ENCODE measurements around the gene MAPK9. TPM values are rescaled to one million over a fixed set of nuclear protein-coding genes. Genes with fewer than 3 reads are reported as not detected.

The MAPK9 gene
- total and polyA plus RNA-seq, 2 experiments from 2014 or later, result 22.5 to 23.7 TPM

GRCh38 chr5:180208038-180208434, 83.8 kb downstream of the MAPK9 start:
- no peaks in the 10 kb centered on the region for H4K20me1 ChIP-seq (ENCODE audit: insufficient read depth)
- no peaks in the 10 kb centered on the region for H3F3A ChIP-seq (ENCODE audit: insufficient read depth)
- no peak overlapping the region for H3K4me3 ChIP-seq
- TF ChIP-seq EZH2phosphoT487 (IDR thresholded peaks at IDR 0.05; ENCODE audit: insufficient read depth, low read depth) (no peak), EZH2 (IDR thresholded peaks at IDR 0.05; ENCODE audit: insufficient read depth, poor library complexity, severe bottlenecking) (no peak)
- no peaks in the 10 kb centered on the region for H3K79me2 ChIP-seq (ENCODE audit: insufficient read depth)
- no peaks in the 10 kb centered on the region for H3K36me3 ChIP-seq (ENCODE audit: low read depth)
- H3K9me2 ChIP-seq (ENCODE audit: insufficient read depth), result no peaks in the 10 kb centered on the region
- H3K4me1 ChIP-seq (ENCODE audit: insufficient read depth), result no peaks in the 10 kb centered on the region
- H2AFZ ChIP-seq, result no peak overlapping the region
- H3K4me2 ChIP-seq (ENCODE audit: unreplicated experiment), result no peak overlapping the region
- in situ Hi-C loops (cut with MboI), result no loop called here
- H3K9me3 ChIP-seq (ENCODE audit: low read depth), result no peaks in the 10 kb centered on the region
- WGBS, 2 experiments (ENCODE audit: low coverage in 1 of 2, low lambda C conversion rate in 2 of 2, missing lambda C conversion rate in 2 of 2), result 14 to 15% methylated on average over 14 of the region's 14 CpGs
- H3K27me3 ChIP-seq (replicated peaks; ENCODE audit: insufficient read depth), result peaks cover 14% of the 10 kb centered on the region
- no peak overlapping the region for H3K9ac ChIP-seq
- DNase-seq, result no peak
- no peak overlapping the region for H3K27ac ChIP-seq

DNA sequence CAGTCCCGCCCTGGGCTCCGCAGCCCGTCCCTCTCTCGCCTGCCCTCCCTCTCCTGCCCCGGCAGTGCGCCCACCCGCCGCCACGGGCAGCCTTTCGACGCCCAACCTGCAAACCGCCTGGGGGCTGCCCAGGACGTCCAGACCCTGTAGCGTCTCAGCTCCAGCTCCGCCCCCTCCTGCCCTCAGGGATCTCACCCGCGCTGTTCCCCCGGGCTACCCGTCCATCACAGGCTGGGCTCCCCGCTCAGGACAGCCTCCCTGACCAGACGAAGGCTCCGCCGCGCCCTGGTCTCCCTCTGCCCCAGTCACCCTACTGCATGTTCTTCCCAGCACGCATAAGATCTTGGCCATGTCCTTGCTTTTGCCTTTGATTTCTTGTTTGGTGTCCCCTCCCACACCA, 84.3 kb downstream of the MAPK9 start:
- H2AFZ ChIP-seq, result no peak overlapping the region
- H3K27ac ChIP-seq, result no peak overlapping the region

GRCh38 chr5:180206993-180207392, 84.9 kb downstream of the MAPK9 start:
- WGBS, 2 experiments (ENCODE audit: low coverage in 1 of 2, low lambda C conversion rate in 2 of 2, missing lambda C conversion rate in 2 of 2), result 72 to 74% methylated on average over 11 of the region's 11 CpGs
- H3K4me3 ChIP-seq, result no peak overlapping the region
- H3K79me2 ChIP-seq (ENCODE audit: insufficient read depth), result no peaks in the 10 kb centered on the region
- no peaks in the 10 kb centered on the region for H4K20me1 ChIP-seq (ENCODE audit: insufficient read depth)
- H3K9me3 ChIP-seq (ENCODE audit: low read depth), result no peaks in the 10 kb centered on the region
- DNase-seq, result no peak
- peaks cover 14% of the 10 kb centered on the region for H3K27me3 ChIP-seq (replicated peaks; ENCODE audit: insufficient read depth)
- H3K27ac ChIP-seq, result no peak overlapping the region
- no peak overlapping the region for H3K9ac ChIP-seq
- H3K36me3 ChIP-seq (ENCODE audit: low read depth), result no peaks in the 10 kb centered on the region
- no peak overlapping the region for H3K4me2 ChIP-seq (ENCODE audit: unreplicated experiment)
- H3K9me2 ChIP-seq (ENCODE audit: insufficient read depth), result no peaks in the 10 kb centered on the region
- in situ Hi-C loops (cut with MboI), result no loop called here
- no peaks in the 10 kb centered on the region for H3F3A ChIP-seq (ENCODE audit: insufficient read depth)
- TF ChIP-seq EZH2phosphoT487 (IDR thresholded peaks at IDR 0.05; ENCODE audit: insufficient read depth, low read depth), result no peak
- TF ChIP-seq EZH2 (IDR thresholded peaks at IDR 0.05; ENCODE audit: insufficient read depth, poor library complexity, severe bottlenecking), result no peak
- H3K4me1 ChIP-seq (ENCODE audit: insufficient read depth), result no peaks in the 10 kb centered on the region
- no peak overlapping the region for H2AFZ ChIP-seq

More for the DNA sequence above, 84.3 kb downstream of the MAPK9 start:
- Histone ChIP-seq H3F3A (ENCODE audit: insufficient read depth) (no peaks in the 10 kb centered on the region), H3K9ac (no peak overlapping the region), H3K79me2 (ENCODE audit: insufficient read depth) (no peaks in the 10 kb centered on the region), H3K4me1 (ENCODE audit: insufficient read depth) (no peaks in the 10 kb centered on the region), H3K27me3 (replicated peaks; ENCODE audit: insufficient read depth) (peaks cover 14% of the 10 kb centered on the region), H3K9me2 (ENCODE audit: insufficient read depth) (no peaks in the 10 kb centered on the region), H3K9me3 (ENCODE audit: low read depth) (no peaks in the 10 kb centered on the region), H4K20me1 (ENCODE audit: insufficient read depth) (no peaks in the 10 kb centered on the region), H3K4me2 (ENCODE audit: unreplicated experiment) (no peak overlapping the region), H3K4me3 (no peak overlapping the region), H3K36me3 (ENCODE audit: low read depth) (no peaks in the 10 kb centered on the region)
- WGBS, 2 experiments (ENCODE audit: low coverage in 1 of 2, low lambda C conversion rate in 2 of 2, missing lambda C conversion rate in 2 of 2), result 31 to 38% methylated on average over 17 to 25 of the region's 25 CpGs
- in situ Hi-C loops (cut with MboI), result no loop called here
- DNase-seq, result no peak
- TF ChIP-seq EZH2phosphoT487 (IDR thresholded peaks at IDR 0.05; ENCODE audit: insufficient read depth, low read depth) (no peak), EZH2 (IDR thresholded peaks at IDR 0.05; ENCODE audit: insufficient read depth, poor library complexity, severe bottlenecking) (no peak)

DNA sequence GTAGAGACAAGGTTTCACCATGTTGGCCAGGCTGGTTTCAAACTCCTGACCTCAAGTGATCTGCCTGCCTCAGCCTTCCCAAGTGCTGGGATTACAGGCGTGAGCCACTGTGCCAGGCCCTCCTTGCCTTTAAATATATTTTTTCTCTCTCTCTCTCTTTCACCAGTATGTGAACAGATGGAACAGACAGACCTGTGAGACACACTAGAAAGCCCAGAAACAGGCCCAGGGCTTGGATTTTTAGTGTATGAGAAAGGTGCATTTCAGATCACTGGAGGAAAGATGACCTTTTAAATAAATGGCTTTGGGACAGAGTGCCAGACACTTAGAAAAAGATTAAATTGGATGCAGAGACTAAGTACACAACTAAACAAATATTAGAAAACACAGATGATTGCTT, 86.0 kb downstream of the MAPK9 start:
- DNase-seq, result no peak
- Histone ChIP-seq H3K4me3 (no peak overlapping the region), H3K27me3 (replicated peaks; ENCODE audit: insufficient read depth) (peaks cover 14% of the 10 kb centered on the region), H3K9me2 (ENCODE audit: insufficient read depth) (no peaks in the 10 kb centered on the region), H3F3A (ENCODE audit: insufficient read depth) (no peaks in the 10 kb centered on the region), H3K9me3 (ENCODE audit: low read depth) (no peaks in the 10 kb centered on the region), H3K79me2 (ENCODE audit: insufficient read depth) (no peaks in the 10 kb centered on the region), H3K27ac (no peak overlapping the region), H2AFZ (no peak overlapping the region), H3K4me1 (ENCODE audit: insufficient read depth) (no peaks in the 10 kb centered on the region), H3K9ac (no peak overlapping the region), H3K4me2 (ENCODE audit: unreplicated experiment) (no peak overlapping the region), H3K36me3 (ENCODE audit: low read depth) (no peaks in the 10 kb centered on the region), H4K20me1 (ENCODE audit: insufficient read depth) (no peaks in the 10 kb centered on the region)
- 44 to 50% methylated on average over 1 of the region's 1 CpG for WGBS, 2 experiments (ENCODE audit: low coverage in 1 of 2, low lambda C conversion rate in 2 of 2, missing lambda C conversion rate in 2 of 2)
- no peak for TF ChIP-seq EZH2 (IDR thresholded peaks at IDR 0.05; ENCODE audit: insufficient read depth, poor library complexity, severe bottlenecking)
- TF ChIP-seq EZH2phosphoT487 (IDR thresholded peaks at IDR 0.05; ENCODE audit: insufficient read depth, low read depth), result no peak
- in situ Hi-C loops (cut with MboI), result no loop called here

- no peaks in the 10 kb centered on the region for H3K79me2 ChIP-seq (ENCODE audit: insufficient read depth)
- H3K4me2 ChIP-seq (ENCODE audit: unreplicated experiment), result no peak overlapping the region
- DNase-seq, result no peak
These were observed 87.5 kb downstream of the MAPK9 start for GRCh38 chr5:180204276-180204819.

More at GRCh38 chr5:180204276-180204819, 87.5 kb downstream of the MAPK9 start:
- 60 to 71% methylated on average over 1 of the region's 1 CpG for WGBS, 2 experiments (ENCODE audit: low coverage in 1 of 2, low lambda C conversion rate in 2 of 2, missing lambda C conversion rate in 2 of 2)
- H3K4me1 ChIP-seq (ENCODE audit: insufficient read depth), result no peaks in the 10 kb centered on the region
- in situ Hi-C loops (cut with MboI), result no loop called here
- no peak overlapping the region for H3K4me3 ChIP-seq
- H3K9me3 ChIP-seq (ENCODE audit: low read depth), result no peaks in the 10 kb centered on the region
- H4K20me1 ChIP-seq (ENCODE audit: insufficient read depth), result no peaks in the 10 kb centered on the region
- no peaks in the 10 kb centered on the region for H3K9me2 ChIP-seq (ENCODE audit: insufficient read depth)
- H3K27me3 ChIP-seq (replicated peaks; ENCODE audit: insufficient read depth), result peaks cover 14% of the 10 kb centered on the region
- H3F3A ChIP-seq (ENCODE audit: insufficient read depth), result no peaks in the 10 kb centered on the region
- no peak overlapping the region for H2AFZ ChIP-seq
- H3K27ac ChIP-seq, result no peak overlapping the region
- TF ChIP-seq EZH2 (IDR thresholded peaks at IDR 0.05; ENCODE audit: insufficient read depth, poor library complexity, severe bottlenecking), result no peak
- TF ChIP-seq EZH2phosphoT487 (IDR thresholded peaks at IDR 0.05; ENCODE audit: insufficient read depth, low read depth), result no peak
- H3K36me3 ChIP-seq (ENCODE audit: low read depth), result no peaks in the 10 kb centered on the region
- no peak overlapping the region for H3K9ac ChIP-seq
